HUES6 (cell line): ENCODE data around the gene EIF6.
A peak's percentile ranks its signal among the peaks of the same experiment; 100 is the strongest.

ENCODE experiments used
- H3K27ac ChIP-seq: 2 replicates; pipeline ENCODE4 v1.7.0; 2013; ENCODE audit warnings: low read depth, mild to moderate bottlenecking, low read length, inconsistent platforms
- H3K27me3 ChIP-seq: 2 replicates; pipeline ENCODE4 v1.6.1; 2013; ENCODE audit warnings: low read length; ENCODE audit not compliant: control insufficient read depth, insufficient read depth
- H3K36me3 ChIP-seq: 2 replicates; pipeline ENCODE4 v1.6.1; 2013; ENCODE audit warnings: low read length; ENCODE audit not compliant: control insufficient read depth, insufficient read depth
- H3K4me1 ChIP-seq: 2 replicates; pipeline ENCODE4 v1.6.1; 2013; ENCODE audit warnings: low read length; ENCODE audit not compliant: control insufficient read depth, insufficient read depth
- H3K4me3 ChIP-seq: 2 replicates; pipeline ENCODE4 v1.5.1; 2013; ENCODE audit warnings: low read depth, low read length
- H3K9ac ChIP-seq: one replicate; pipeline ENCODE4 v1.6.1; 2013; ENCODE audit warnings: mild to moderate bottlenecking, low read length
- H3K9me3 ChIP-seq: 2 replicates; pipeline ENCODE4 v1.6.1; 2013; ENCODE audit warnings: low read depth, low read length; ENCODE audit not compliant: control insufficient read depth, insufficient read depth

Gene EIF6

GRCh38 chr20:35311409-35311808 is 26.8 kb upstream of the EIF6 start:
- Histone ChIP-seq H3K4me3 (no peak overlapping the region), H3K9me3 (no peaks in the 10 kb centered on the region), H3K36me3 (0 out of 2 replicates have a peak, but pooled peaks cover 9% of the 10 kb centered on the region), H3K4me1 (peaks cover 36% of the 10 kb centered on the region), H3K27me3 (no peaks in the 10 kb centered on the region), H3K27ac (peak overlapping the region; percentile 69), H3K9ac (no peak overlapping the region)

- Histone ChIP-seq H3K9ac (no peak overlapping the region), H3K27ac (no peak overlapping the region), H3K36me3 (peaks cover 12% of the 10 kb centered on the region; the same call in 1 of the 2 replicates), H3K9me3 (no peaks in the 10 kb centered on the region), H3K27me3 (no peaks in the 10 kb centered on the region), H3K4me3 (no peak overlapping the region), H3K4me1 (peaks cover 40% of the 10 kb centered on the region)
These were observed 23.4 kb upstream of the EIF6 start for GRCh38 chr20:35307666-35308653.

GRCh38 chr20:35306931-35307517 is 22.5 kb upstream of the EIF6 start:
- H3K9me3 ChIP-seq, result no peaks in the 10 kb centered on the region
- H3K4me1 ChIP-seq, result peaks cover 32% of the 10 kb centered on the region
- no peaks in the 10 kb centered on the region for H3K27me3 ChIP-seq
- no peak overlapping the region for H3K27ac ChIP-seq
- no peak overlapping the region for H3K4me3 ChIP-seq
- no peak overlapping the region for H3K9ac ChIP-seq
- H3K36me3 ChIP-seq, result peaks cover 13% of the 10 kb centered on the region; the same call in 1 of the 2 replicates

- H3K27ac ChIP-seq, result no peak overlapping the region
- H3K9ac ChIP-seq, result no peak overlapping the region
- H3K4me1 ChIP-seq, result peaks cover 21% of the 10 kb centered on the region
- peaks cover 13% of the 10 kb centered on the region; the same call in 1 of the 2 replicates for H3K36me3 ChIP-seq
- H3K4me3 ChIP-seq, result no peak overlapping the region
- H3K27me3 ChIP-seq, result no peaks in the 10 kb centered on the region
- no peaks in the 10 kb centered on the region for H3K9me3 ChIP-seq
These were observed 21.3 kb upstream of the EIF6 start for GRCh38 chr20:35305682-35306556.

- H3K9ac ChIP-seq, result no peak overlapping the region
- no peak overlapping the region for H3K4me3 ChIP-seq
- no peak overlapping the region for H3K27ac ChIP-seq
- H3K4me1 ChIP-seq, result peaks cover 20% of the 10 kb centered on the region
- H3K36me3 ChIP-seq, result peaks cover 13% of the 10 kb centered on the region; the same call in 1 of the 2 replicates
- H3K27me3 ChIP-seq, result no peaks in the 10 kb centered on the region
- H3K9me3 ChIP-seq, result no peaks in the 10 kb centered on the region
These were observed 20.4 kb upstream of the EIF6 start for GRCh38 chr20:35304956-35305355.

GRCh38 chr20:35303735-35304491 is 19.3 kb upstream of the EIF6 start:
- H3K27me3 ChIP-seq, result no peaks in the 10 kb centered on the region
- no peak overlapping the region for H3K27ac ChIP-seq
- peaks cover 20% of the 10 kb centered on the region for H3K4me1 ChIP-seq
- peaks cover 9% of the 10 kb centered on the region; the same call in 1 of the 2 replicates for H3K36me3 ChIP-seq
- H3K4me3 ChIP-seq, result peak overlapping the region; percentile 42
- H3K9me3 ChIP-seq, result no peaks in the 10 kb centered on the region
- no peak overlapping the region for H3K9ac ChIP-seq

GRCh38 chr20:35303382-35303734 is 18.8 kb upstream of the EIF6 start:
- no peak overlapping the region for H3K27ac ChIP-seq
- no peaks in the 10 kb centered on the region for H3K9me3 ChIP-seq
- H3K27me3 ChIP-seq, result no peaks in the 10 kb centered on the region
- peaks cover 9% of the 10 kb centered on the region; the same call in 1 of the 2 replicates for H3K36me3 ChIP-seq
- H3K9ac ChIP-seq, result no peak overlapping the region
- H3K4me3 ChIP-seq, result no peak overlapping the region
- H3K4me1 ChIP-seq, result peaks cover 20% of the 10 kb centered on the region

GRCh38 chr20:35302421-35303335 is 18.1 kb upstream of the EIF6 start:
- peaks cover 18% of the 10 kb centered on the region for H3K4me1 ChIP-seq
- no peaks in the 10 kb centered on the region for H3K9me3 ChIP-seq
- H3K27me3 ChIP-seq, result no peaks in the 10 kb centered on the region
- no peak overlapping the region for H3K4me3 ChIP-seq
- no peak overlapping the region for H3K27ac ChIP-seq
- no peak overlapping the region for H3K9ac ChIP-seq
- H3K36me3 ChIP-seq, result peaks cover 9% of the 10 kb centered on the region; the same call in 1 of the 2 replicates

- Histone ChIP-seq H3K4me1 (peaks cover 14% of the 10 kb centered on the region), H3K27me3 (no peaks in the 10 kb centered on the region), H3K9ac (no peak overlapping the region), H3K4me3 (no peak overlapping the region), H3K27ac (no peak overlapping the region), H3K9me3 (no peaks in the 10 kb centered on the region), H3K36me3 (peaks cover 8% of the 10 kb centered on the region; the same call in 1 of the 2 replicates)
These were observed 16.9 kb upstream of the EIF6 start for GRCh38 chr20:35301426-35301825.
